ENCODE data around the gene NHEJ1.

- no peak for TF ChIP-seq CTCF (IDR thresholded peaks at IDR 0.05)
- no peak for TF ChIP-seq POLR2A (IDR thresholded peaks at IDR 0.05)
Measured at GRCh38 chr2:219094171-219094570, 66.4 kb downstream of the NHEJ1 start.
